OCI-LY3 (cell line): ENCODE results near the gene UBAC2.

Experiments
- H2AFZ ChIP-seq: fragments of 200-600, 300-600 bp; shearing (Covaris generic); 2 replicates; pipeline ENCODE4 v1.6.0; 2014; ENCODE audit warnings: antibody characterized with exemption, low read depth, low read length
- H3K27ac ChIP-seq: fragments of 200-600, 300-600 bp; sonication (generic); 2 replicates; pipeline ENCODE4 v1.5.1; 2014; ENCODE audit warnings: mild to moderate bottlenecking, low read length, moderate library complexity, mixed read lengths
- H3K27me3 ChIP-seq: fragments of 200-600, 300-600 bp; sonication (generic); 2 replicates; pipeline ENCODE4 v1.6.1; 2014; ENCODE audit warnings: low read depth, low read length, mixed read lengths
- H3K36me3 ChIP-seq: fragments of 200-600, 300-600 bp; sonication (generic); replicated peaks from 2 replicates; pipeline ENCODE3; 2014; ENCODE audit warnings: low read depth, low read length, mixed read lengths
- H3K4me1 ChIP-seq: fragments of 300-600, 200-600 bp; sonication (generic); 2 replicates; pipeline ENCODE4 v1.6.1; 2014; ENCODE audit warnings: low read length, mixed read lengths
- H3K4me2 ChIP-seq: fragments of 200-600, 300-600 bp; sonication (generic); 2 replicates; pipeline ENCODE4 v1.6.1; 2014; ENCODE audit warnings: low read length, mixed read lengths
- H3K4me3 ChIP-seq: fragments of 300-600, 200-600 bp; sonication (generic); 2 replicates; pipeline ENCODE4 v1.5.1; 2014; ENCODE audit warnings: antibody characterized with exemption, mild to moderate bottlenecking, low read length, moderate library complexity
- H3K79me2 ChIP-seq: fragments of 300-600, 200-600 bp; shearing (Covaris generic); 2 replicates; pipeline ENCODE4 v1.6.1; 2014; ENCODE audit warnings: mild to moderate bottlenecking, low read length, mixed read lengths
- H3K9ac ChIP-seq: fragments of 300-600, 200-600 bp; shearing (Covaris generic); 2 replicates; pipeline ENCODE4 v1.6.0; 2014; ENCODE audit warnings: mild to moderate bottlenecking, low read length, moderate library complexity
- H3K9me3 ChIP-seq: fragments of 200-600, 300-600 bp; shearing (Covaris generic); 2 replicates; pipeline ENCODE4 v1.6.1; 2014; ENCODE audit warnings: low read length, mixed read lengths; ENCODE audit not compliant: insufficient read depth
- H4K20me1 ChIP-seq: fragments of 200-600, 300-600 bp; sonication (generic); 2 replicates; pipeline ENCODE4 v1.6.1; 2016; ENCODE audit warnings: low read length, mixed read lengths; ENCODE audit not compliant: insufficient read depth
- EZH2phosphoT487 ChIP-seq: fragments of 200-600 bp; shearing (Covaris generic); IDR thresholded peaks from 2 replicates; pipeline ENCODE4 v1.6.1; 2018; ENCODE audit warnings: antibody characterized with exemption, mixed run types, low read depth
- TF ChIP-seq, protein P1 (sequence below): fragments of 200-600, 300-600 bp; sonication (generic); IDR thresholded peaks from 2 replicates; pipeline ENCODE4 v1.5.1; 2014; ENCODE audit warnings: antibody characterized with exemption, low read length, low read depth

The UBAC2 gene

DNA sequence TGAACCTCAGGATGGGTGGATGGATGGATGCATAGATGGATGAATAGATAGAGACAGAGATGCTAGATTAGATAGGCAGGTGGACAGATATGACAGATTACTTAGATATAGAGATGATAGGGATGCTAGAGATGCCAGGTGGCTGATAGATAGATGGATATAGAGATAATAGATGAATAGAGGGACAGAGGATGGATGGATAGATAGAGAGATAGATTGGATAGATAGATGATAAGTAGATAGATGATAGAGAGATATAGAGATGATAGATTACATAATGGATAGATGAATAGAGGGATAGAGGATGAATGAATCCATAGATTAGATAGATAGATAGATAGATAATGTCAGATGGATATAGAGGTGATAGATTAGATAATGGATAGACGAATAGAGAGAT is 212.2 kb downstream of the UBAC2 start:
- Histone ChIP-seq H3K36me3 (peaks cover 7% of the 10 kb centered on the region), H3K27me3 (peaks cover 20% of the 10 kb centered on the region), H3K27ac (no peak overlapping the region), H4K20me1 (no peaks in the 10 kb centered on the region), H3K4me1 (peaks cover 34% of the 10 kb centered on the region), H3K79me2 (no peaks in the 10 kb centered on the region), H3K9ac (no peak overlapping the region), H3K4me3 (no peak overlapping the region), H3K9me3 (peaks cover 7% of the 10 kb centered on the region; the same call in 1 of the 2 replicates), H2AFZ (no peak overlapping the region), H3K4me2 (no peak overlapping the region)
- TF ChIP-seq, protein P1, sequence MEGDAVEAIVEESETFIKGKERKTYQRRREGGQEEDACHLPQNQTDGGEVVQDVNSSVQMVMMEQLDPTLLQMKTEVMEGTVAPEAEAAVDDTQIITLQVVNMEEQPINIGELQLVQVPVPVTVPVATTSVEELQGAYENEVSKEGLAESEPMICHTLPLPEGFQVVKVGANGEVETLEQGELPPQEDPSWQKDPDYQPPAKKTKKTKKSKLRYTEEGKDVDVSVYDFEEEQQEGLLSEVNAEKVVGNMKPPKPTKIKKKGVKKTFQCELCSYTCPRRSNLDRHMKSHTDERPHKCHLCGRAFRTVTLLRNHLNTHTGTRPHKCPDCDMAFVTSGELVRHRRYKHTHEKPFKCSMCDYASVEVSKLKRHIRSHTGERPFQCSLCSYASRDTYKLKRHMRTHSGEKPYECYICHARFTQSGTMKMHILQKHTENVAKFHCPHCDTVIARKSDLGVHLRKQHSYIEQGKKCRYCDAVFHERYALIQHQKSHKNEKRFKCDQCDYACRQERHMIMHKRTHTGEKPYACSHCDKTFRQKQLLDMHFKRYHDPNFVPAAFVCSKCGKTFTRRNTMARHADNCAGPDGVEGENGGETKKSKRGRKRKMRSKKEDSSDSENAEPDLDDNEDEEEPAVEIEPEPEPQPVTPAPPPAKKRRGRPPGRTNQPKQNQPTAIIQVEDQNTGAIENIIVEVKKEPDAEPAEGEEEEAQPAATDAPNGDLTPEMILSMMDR = no peak
- no peak for TF ChIP-seq EZH2phosphoT487

DNA sequence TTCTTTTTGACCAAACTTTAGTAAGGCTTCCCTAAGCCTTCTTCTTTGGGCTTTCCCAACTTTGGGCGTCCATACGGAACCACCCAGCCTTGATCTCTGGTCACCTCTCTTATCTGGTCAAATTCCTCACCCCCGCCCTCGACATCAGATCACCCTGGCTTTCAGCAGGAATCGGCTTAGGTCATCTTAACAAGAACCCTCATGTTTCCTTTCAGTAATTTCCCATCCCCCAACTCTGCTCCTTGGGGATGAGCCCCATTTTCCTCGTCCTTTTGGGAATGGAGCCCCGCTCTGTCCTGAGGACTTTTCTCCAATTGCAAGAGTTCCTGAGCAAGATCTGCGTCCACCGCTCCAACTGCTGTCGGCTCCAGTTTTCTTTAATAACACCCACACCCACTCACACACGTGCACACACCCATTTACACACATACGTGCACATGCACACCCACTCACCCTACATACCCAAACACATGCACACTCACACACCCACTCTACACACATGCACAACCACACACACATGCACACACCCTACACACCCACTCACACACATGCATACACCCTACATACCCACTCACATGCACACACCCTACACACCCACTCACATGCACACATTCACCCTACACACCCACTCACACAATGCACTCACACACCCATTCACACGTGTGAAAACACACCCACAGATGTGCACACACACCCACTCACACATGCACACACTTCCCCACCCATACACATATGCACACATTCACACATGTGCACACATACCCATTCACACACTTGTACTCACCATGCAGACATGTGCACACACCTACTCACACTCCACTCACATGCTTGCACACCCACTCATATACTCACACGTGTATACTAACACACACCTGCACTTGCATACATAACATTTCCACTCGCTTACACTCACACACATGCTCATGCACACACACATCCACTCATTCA is 213.7 kb downstream of the UBAC2 start:
- TF ChIP-seq, protein P1 = no peak
- no peak for TF ChIP-seq EZH2phosphoT487
- Histone ChIP-seq H3K36me3 (peaks cover 7% of the 10 kb centered on the region), H4K20me1 (no peaks in the 10 kb centered on the region), H2AFZ (no peak overlapping the region), H3K27ac (no peak overlapping the region), H3K9ac (no peak overlapping the region), H3K4me3 (no peak overlapping the region), H3K4me2 (no peak overlapping the region), H3K27me3 (peaks cover 20% of the 10 kb centered on the region), H3K9me3 (peaks cover 7% of the 10 kb centered on the region; the same call in 1 of the 2 replicates), H3K79me2 (no peaks in the 10 kb centered on the region), H3K4me1 (peaks cover 49% of the 10 kb centered on the region)

DNA sequence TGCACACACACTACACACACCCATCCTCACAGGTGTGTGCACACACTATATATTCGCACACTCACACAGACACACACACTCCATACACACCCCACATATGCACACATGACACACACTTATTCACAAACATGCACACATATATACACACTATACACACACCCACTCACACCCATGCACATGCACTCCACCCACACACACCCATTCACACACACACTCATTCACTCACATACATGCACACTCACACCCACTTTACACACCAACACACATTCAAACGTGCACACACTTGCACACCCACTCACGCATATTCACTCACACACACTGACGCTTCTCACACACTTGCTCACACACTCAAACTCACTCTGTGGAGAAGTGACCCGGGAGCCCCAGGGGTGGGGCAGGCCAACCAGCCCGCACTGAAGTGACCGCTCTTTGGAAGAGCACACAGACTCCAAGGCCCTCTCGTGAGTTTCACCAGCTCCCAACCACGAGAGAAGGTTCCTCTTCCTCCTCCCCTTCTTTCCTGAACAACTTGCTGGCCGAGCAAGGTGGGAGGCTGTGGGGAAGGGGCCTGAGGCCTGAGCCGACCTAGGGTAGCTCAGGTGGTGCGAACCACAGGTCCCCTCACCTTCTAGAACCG is 214.5 kb downstream of the UBAC2 start:
- peaks cover 20% of the 10 kb centered on the region for H3K27me3 ChIP-seq
- H3K36me3 ChIP-seq = peaks cover 7% of the 10 kb centered on the region

More for the DNA sequence above, 214.5 kb downstream of the UBAC2 start:
- no peak overlapping the region for H3K4me3 ChIP-seq
- TF ChIP-seq EZH2phosphoT487 = no peak
- TF ChIP-seq, protein P1 = no peak
- no peaks in the 10 kb centered on the region for H3K79me2 ChIP-seq
- H3K9ac ChIP-seq = no peak overlapping the region
- H3K27ac ChIP-seq = no peak overlapping the region
- H3K4me1 ChIP-seq = peaks cover 49% of the 10 kb centered on the region
- no peak overlapping the region for H3K4me2 ChIP-seq
- no peaks in the 10 kb centered on the region for H4K20me1 ChIP-seq
- H3K9me3 ChIP-seq = peaks cover 7% of the 10 kb centered on the region; the same call in 1 of the 2 replicates
- H2AFZ ChIP-seq = no peak overlapping the region
